Renal cortical epithelial cell (primary cell): ENCODE results near the gene KIF11. TPM values are rescaled to one million over a fixed set of nuclear protein-coding genes. Genes with fewer than 3 reads are reported as not detected.

Experiments used
- total RNA-seq: library from RNA; depleted of rRNA; stranded (reverse); fragments of >200 nt; gene quantifications from 2 replicates; pipeline ENCODE4 v1.2.3, GENCODE V29; 2014

Gene KIF11
- total RNA-seq, 1 donor from 2014 or later: 3.1 TPM

Other genes starting within 250 kb of the KIF11 start
- gene IDE, start 19.0 kb upstream of the KIF11 start, total RNA-seq: 37.0 and 46.4 TPM in 2 replicates
- gene HHEX, start 96.8 kb downstream of the KIF11 start, total RNA-seq: 0.40 and 1.6 TPM in 2 replicates